Fibroblast of skin of left quadriceps (primary cell): ENCODE measurements around the gene MDM1.
A peak's percentile ranks its signal among the peaks of the same experiment; 100 is the strongest.

Experiments used
- DNase-seq, 2 experiments: peaks; one replicate each; pipeline ENCODE4 v3.0.0-alpha.2; 2013; ENCODE audit warnings: low read depth in 2 of 2

Gene MDM1

GRCh38 chr12:68321140-68321539 is 11.0 kb downstream of the MDM1 start:
- DNase-seq, result no peak

- DNase-seq, result peak; percentile 22 to 34
Observed at GRCh38 chr12:68319988-68320623, 12.1 kb downstream of the MDM1 start.

GRCh38 chr12:68317047-68317667 is 15.0 kb downstream of the MDM1 start:
- DNase-seq, result peak; percentile 22 to 29

- DNase-seq, result peak; percentile 77 to 82
Observed at GRCh38 chr12:68310370-68310769, 21.8 kb downstream of the MDM1 start.

- no peak for DNase-seq
Observed at GRCh38 chr12:68306564-68306963, 25.6 kb downstream of the MDM1 start.

GRCh38 chr12:68305278-68305677 is 26.9 kb downstream of the MDM1 start:
- DNase-seq, result no peak

GRCh38 chr12:68304626-68305025 is 27.5 kb downstream of the MDM1 start:
- DNase-seq, result no peak

- no peak for DNase-seq
Observed at GRCh38 chr12:68303850-68304249, 28.3 kb downstream of the MDM1 start.

GRCh38 chr12:68297929-68298328 is 34.2 kb downstream of the MDM1 start:
- no peak for DNase-seq

GRCh38 chr12:68294251-68294650 is 37.9 kb downstream of the MDM1 start:
- DNase-seq, result no peak

- DNase-seq, result no peak
Observed at GRCh38 chr12:68293347-68293746, 38.8 kb downstream of the MDM1 start.

- no peak for DNase-seq
Observed at GRCh38 chr12:68292151-68292943, 39.8 kb downstream of the MDM1 start.

GRCh38 chr12:68291396-68292036 is 40.6 kb downstream of the MDM1 start:
- DNase-seq, result no peak

GRCh38 chr12:68290126-68290525 is 42.0 kb downstream of the MDM1 start:
- DNase-seq, result no peak

- DNase-seq, result no peak
Observed at GRCh38 chr12:68287106-68287505, 45.1 kb downstream of the MDM1 start.

GRCh38 chr12:68286396-68286795 is 45.8 kb downstream of the MDM1 start:
- DNase-seq, result no peak

- no peak for DNase-seq
Observed at GRCh38 chr12:68285541-68285940, 46.6 kb downstream of the MDM1 start.

GRCh38 chr12:68281322-68282077 is 50.7 kb downstream of the MDM1 start:
- DNase-seq, result no peak

- no peak for DNase-seq
Observed at GRCh38 chr12:68280240-68280639, 51.9 kb downstream of the MDM1 start.

GRCh38 chr12:68279227-68280054 is 52.7 kb downstream of the MDM1 start:
- DNase-seq, result no peak

GRCh38 chr12:68276402-68276930 is 55.7 kb downstream of the MDM1 start:
- no peak for DNase-seq
